HepG2 (cell line): Measurements from ENCODE around the gene SAMD4B.

Experiments used
- ATF1 ChIP-seq: IDR thresholded peaks from 2 replicates; pipeline ENCODE4 v1.6.1; 2016; ENCODE audit warnings: mild to moderate bottlenecking, control low read depth
- CHD2 ChIP-seq: IDR thresholded peaks from 2 replicates; pipeline ENCODE4 v1.6.1; 2011; ENCODE audit warnings: low read depth, low read length, improper control_type of control experiment
- ERF ChIP-seq: IDR thresholded peaks from 2 replicates; pipeline ENCODE4 v1.6.1; 2018; ENCODE audit warnings: missing biosample characterization, missing genetic modification reagents
- HDAC6 ChIP-seq: fragments of 200-600 bp; sonication (generic); IDR thresholded peaks from 2 replicates; pipeline ENCODE4 v1.7.0; 2017; ENCODE audit warnings: mild to moderate bottlenecking, antibody characterized with exemption, low read length, low read depth
- IRF2 ChIP-seq: IDR thresholded peaks from 2 replicates; pipeline ENCODE4 v1.6.1; 2018; ENCODE audit warnings: missing genetic modification reagents, missing compliant biosample characterization
- NCOA1 ChIP-seq: sonication (generic); formaldehyde crosslinking; IDR thresholded peaks from 2 replicates; pipeline ENCODE4 v1.9.0; 2021; ENCODE audit warnings: missing genetic modification reagents
- PHF20 ChIP-seq: sonication (generic); formaldehyde crosslinking; IDR thresholded peaks from 2 replicates; pipeline ENCODE4 v1.5.0; 2020; ENCODE audit warnings: mild to moderate bottlenecking, missing genetic modification reagents
- TCF12 ChIP-seq, 2 experiments: fragments of 450-650 bp in 1 of 2; sonication (generic) in 1 of 2; formaldehyde crosslinking in 1 of 2; IDR thresholded peaks; 2 replicates each; pipeline versions ENCODE4 v1.6.1 to v1.8.0; 2017 to 2022; ENCODE audit warnings: antibody characterized with exemption in 1 of 2, mild to moderate bottlenecking in 1 of 2, missing genetic modification reagents in 1 of 2, moderate library complexity in 1 of 2
- ZBTB21 ChIP-seq: sonication (generic); formaldehyde crosslinking; IDR thresholded peaks from 2 replicates; pipeline ENCODE4 v1.4.0; 2020; ENCODE audit warnings: missing genetic modification reagents
- ZNF362 ChIP-seq: sonication (generic); formaldehyde crosslinking; IDR thresholded peaks from 2 replicates; pipeline ENCODE4 v1.4.0; 2020; ENCODE audit warnings: missing genetic modification reagents, mild to moderate bottlenecking, borderline replicate concordance
- ZNF619 ChIP-seq: sonication (generic); formaldehyde crosslinking; IDR thresholded peaks from 2 replicates; pipeline ENCODE4 v1.4.0; 2020; ENCODE audit warnings: mild to moderate bottlenecking, missing genetic modification reagents
- TF ChIP-seq, protein P1 (sequence below): sonication (generic); formaldehyde crosslinking; IDR thresholded peaks from 2 replicates; pipeline ENCODE4 v1.4.0; 2020; ENCODE audit warnings: missing genetic modification reagents, low read depth, mild to moderate bottlenecking, borderline replicate concordance

DNA sequence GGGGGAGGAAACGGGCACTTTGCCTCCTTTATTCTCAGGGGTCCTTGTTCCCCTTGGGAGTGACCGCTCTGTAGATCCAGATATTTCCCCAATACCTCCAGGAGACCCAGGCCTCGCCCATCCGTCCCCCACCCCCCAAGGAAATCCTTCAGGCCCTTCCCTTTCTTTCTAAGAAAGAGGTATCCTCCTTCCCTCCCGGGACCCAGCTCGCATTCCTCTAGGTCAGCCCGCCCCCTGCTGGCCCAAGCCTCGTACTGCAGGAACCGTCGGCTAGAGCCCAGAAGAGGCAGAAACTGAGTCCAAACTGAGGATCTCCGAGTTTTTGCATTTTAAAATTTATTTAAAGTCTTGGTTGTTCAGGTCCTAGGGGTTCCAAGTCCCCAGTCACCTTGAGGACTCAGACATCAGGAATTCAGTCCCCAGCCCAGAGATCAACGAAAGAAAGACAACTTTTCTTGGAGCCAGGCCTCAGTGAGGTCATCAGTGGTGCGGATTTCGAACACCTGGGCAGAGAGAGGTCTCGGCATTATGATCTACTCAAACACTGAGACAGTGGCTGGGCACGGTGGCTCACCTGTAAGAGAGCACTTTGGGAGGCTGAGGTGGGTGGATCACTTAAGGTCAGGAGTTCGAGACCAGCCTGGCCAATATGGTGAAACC is 14.0 kb upstream of the SAMD4B start:
- no peak for TF ChIP-seq ZNF619 (CRISPR knock-in tag)
- TF ChIP-seq, protein P1, sequence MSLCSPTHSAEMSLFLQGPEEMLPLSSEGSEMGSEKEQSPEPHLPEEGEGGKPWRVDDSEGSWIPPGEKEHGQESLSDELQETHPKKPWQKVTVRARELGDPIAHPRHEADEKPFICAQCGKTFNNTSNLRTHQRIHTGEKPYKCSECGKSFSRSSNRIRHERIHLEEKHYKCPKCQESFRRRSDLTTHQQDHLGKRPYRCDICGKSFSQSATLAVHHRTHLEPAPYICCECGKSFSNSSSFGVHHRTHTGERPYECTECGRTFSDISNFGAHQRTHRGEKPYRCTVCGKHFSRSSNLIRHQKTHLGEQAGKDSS (CRISPR knock-in tag) = no peak
- no peak for TF ChIP-seq IRF2
- TF ChIP-seq ERF (CRISPR knock-in tag) = no peak
- TF ChIP-seq PHF20 (CRISPR knock-in tag) = no peak
- TF ChIP-seq TCF12 (IDR thresholded peaks at IDR 0.05) = no peak
- TF ChIP-seq TCF12 (CRISPR knock-in tag; IDR thresholded peaks at IDR 0.05) = no peak
- TF ChIP-seq ATF1 = no peak
- TF ChIP-seq CHD2 = no peak
- TF ChIP-seq ZBTB21 (CRISPR knock-in tag) = no peak
- no peak for TF ChIP-seq NCOA1 (CRISPR knock-in tag)
- TF ChIP-seq ZNF362 (CRISPR knock-in tag) = no peak
- no peak for TF ChIP-seq HDAC6
